ENCODE measurements around the gene RPS16.
A peak's percentile ranks its signal among the peaks of the same experiment; 100 is the strongest.
"Not testable (repeated sequence)": the region's sequence is repeated elsewhere in the genome, so short reads cannot be mapped to it uniquely, and the experiment has no call there.

Gene RPS16

DNA sequence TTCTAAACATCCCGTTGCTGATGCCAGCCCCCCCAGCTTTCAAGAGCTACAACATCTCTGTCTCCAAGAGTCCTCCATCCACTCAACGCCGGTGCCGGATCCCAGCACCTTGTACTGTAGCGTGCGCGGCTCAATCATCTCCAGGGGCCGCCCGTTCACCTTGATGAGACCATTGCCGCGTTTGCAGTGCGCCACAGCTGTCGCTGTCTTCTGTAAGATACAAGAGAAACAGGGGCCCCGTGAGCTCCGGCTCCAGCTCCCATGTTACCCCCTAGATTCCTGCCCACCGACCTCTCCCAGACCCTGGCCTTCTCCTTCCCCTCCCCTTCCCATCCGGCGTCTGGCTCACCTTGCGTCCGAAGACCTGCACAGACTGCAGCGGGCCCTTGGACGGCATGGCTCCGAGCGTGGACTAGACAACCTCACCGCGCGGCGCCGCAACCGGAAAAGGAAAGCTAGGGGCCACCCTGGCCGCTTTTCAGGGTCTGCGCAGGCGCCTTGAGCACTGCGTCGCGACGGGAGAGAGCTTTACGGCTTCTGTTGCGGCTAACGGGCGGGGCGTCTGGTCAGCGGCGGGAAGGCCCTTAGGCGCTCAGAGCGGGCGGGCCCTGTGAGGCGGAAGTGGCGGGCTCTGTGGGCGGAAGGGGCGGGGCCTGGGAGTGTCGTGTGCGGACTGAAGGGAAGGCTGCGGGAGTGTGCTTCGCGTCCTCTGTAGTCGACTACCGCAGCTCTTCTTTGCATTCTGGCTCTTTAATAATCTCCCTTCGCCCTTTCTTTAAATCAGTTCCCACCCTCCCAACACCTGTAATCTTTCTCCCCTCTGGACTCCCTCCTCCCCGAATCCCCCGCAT is at the start of gene RPS16:
RPS16 (minus strand) TSS at position 451 of the 851 bp plus-strand sequence; CDS start at position 397, 54 bp downstream.
- peak; percentile 98 for DNase-seq

DNA sequence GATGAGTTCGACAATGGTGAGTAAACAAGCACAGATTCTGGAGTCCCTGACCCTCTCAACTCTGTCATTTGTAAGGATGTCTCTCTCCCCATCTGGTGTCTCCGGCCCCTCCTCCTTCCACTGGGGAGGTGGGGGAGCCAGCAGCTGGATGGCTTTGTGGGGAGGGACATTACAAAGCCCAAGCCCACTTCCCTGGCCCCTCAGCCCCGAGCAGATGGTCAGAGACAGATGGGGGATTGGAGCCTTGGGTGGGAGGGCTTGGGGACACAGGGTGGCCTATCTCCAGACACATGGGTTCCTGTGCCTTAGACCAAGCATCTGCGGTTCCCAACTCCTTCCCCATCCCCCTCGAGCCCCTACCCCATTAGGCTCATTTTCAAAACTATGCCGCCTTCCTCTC is 47.4 kb upstream of the RPS16 start:
- DNase-seq, result no peak

DNA sequence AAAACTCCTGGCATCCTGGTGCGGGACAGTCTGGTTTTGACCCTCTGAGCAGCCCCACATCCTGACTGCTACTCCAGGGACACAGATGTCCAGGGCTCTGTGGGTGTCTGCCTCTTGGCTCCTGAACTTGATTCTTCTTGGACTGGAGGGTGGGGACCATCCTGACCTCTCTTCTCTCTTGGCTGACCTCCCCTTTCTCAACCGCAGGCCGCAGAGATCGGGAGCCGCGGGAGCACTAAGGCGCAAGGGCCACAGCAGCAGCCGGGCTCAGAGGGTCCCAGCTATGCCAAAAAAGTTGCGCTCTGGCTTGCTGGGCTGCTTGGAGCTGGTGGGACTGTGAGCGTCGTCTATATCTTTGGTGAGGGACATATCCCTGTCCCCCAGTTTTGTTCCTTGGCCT is 45.9 kb upstream of the RPS16 start:
- no peak for DNase-seq

DNA sequence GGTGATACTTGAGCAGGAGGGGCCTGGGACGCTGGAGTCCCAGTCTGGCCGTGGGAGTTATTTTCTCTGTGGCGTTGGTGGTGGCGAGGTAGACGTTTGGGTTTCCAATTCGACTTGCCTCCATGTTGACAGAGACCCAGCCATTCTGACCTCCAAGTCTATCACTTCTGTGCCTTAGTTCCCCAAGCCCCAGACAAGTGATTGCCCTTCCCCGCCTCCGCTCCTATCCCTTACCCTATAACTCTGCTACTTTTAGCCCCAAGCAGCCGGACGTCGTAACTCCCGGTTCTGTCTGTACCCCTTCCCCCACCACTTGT is 45.4 kb upstream of the RPS16 start:
- DNase-seq, result no peak

DNA sequence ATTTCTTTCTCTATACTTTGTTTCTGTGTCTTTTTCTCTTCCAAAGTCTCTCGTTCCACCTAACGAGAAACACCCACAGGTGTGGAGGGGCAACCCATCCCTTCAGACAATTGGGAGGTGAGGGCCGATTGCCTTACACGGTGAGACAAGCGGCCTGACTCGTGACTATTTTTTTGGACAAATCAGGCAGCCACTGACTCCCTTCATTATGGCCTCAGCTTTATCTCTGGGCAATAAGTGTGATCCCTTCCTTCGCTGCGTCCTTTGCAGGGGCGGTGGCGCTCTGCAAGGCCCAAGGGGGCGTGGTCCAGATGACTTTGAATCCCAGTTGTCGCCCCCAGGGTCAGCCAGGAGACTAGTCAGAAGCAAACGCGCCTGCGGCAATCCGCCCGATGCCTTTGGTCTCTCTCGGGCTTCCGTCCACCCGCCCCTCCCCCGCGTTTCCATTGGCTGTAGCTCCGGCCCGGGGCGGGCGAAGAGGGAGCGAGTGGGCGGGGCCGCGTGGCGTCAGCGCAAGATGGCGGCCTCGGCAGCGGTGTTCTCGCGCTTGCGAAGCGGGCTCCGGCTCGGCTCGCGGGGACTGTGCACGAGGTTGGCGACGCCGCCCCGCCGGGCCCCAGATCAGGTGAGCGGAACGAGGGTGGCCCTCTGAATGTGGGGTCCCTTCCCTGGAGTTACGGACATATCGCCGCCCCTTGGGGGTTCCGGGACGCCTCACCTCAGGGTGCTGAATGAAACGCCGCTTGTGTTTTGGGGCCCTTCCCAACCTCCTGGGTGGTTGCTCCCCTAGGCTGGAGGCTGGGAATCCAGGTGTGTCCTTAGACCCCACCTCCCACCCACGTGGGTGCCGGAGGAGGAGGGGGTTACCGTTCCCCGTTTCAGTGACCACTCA is 44.8 kb upstream of the RPS16 start, which contains the start of gene TIMM50:
TIMM50 (plus strand) TSS at position 502 of the 892 bp plus-strand sequence; CDS start at position 518, 16 bp downstream.
- DNase-seq, result peak; percentile 89

DNA sequence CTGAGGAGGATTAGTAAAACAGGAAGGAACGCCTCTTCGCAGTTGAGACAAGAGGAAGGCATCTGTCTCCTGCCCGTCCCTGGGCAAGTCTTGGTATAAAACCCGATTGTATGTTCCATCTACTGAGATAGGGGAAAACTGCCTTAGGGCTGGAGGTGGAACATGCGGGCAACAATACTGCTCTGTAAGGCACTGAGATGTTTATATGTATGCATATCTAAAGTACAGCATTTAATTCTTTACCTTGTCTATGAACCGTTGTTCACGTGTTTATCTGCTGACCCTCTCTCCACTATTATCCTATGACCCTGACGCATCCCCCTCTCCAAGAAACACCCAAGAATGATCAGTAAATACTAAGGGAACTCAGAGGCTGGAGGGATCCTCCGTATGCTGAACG is 44.2 kb upstream of the RPS16 start:
- DNase-seq, result no peak

DNA sequence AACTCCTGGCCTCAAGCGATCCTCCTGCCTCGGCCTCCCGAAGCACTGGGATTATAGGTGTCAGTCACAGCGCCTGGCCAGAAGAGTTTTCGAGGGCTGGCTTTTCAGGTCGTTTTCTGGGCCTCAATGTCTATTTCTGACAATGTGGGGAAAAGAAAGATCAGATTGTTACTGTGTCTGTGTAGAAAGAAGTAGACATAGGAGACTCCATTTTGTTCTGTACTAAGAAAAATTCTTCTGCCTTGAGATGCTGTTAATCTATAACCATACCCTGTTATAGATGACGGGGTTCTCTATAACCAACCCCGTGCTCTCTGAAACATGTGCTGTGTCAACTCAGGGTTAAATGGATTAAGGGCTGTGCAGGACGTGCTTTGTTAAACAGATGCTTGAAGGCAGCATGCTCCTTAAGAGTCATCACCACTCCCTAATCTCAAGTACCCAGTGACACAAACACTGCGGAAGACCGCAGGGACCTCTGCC is 43.6 kb upstream of the RPS16 start:
- DNase-seq, result not testable (repeated sequence)

DNA sequence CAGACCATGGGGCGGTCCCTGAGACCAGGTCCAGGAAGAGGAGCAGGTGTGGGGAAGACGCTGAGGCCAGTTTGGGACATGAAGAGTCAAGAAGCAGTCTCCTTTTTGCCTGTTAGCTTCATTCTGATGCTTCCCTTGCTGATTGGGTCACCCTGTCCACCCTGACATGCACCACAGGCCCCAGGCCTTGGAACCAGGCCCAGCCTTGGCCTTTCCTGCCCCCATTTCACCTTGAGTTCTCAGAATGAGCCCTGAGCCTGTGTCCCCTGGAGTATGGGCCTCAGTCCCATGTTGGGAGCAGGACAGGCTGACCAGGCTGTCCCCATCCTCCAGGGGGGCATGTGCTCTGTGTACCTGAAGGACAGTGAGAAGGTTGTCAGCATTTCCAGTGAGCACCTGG is 40.0 kb upstream of the RPS16 start:
- DNase-seq, result no peak

DNA sequence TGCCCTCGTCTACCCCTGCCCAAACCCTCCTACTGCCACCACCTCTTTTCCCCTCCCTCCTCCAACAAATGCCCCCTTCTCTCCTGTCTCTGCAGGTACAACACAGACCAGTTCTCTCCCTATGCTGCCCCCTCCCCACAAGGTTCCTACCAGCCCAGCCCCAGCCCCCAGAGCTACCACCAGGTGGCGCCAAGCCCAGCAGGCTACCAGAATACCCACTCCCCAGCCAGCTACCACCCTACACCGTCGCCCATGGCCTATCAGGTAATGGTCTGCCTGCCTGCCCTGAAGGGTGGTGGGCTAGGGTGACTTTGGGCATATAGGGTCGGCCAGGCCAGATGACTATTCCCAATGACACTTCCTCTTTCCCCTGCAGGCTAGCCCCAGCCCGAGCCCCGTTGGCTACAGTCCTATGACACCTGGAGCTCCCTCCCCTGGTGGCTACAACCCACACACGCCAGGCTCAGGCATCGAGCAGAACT is 38.4 kb upstream of the RPS16 start:
- no peak for DNase-seq

DNA sequence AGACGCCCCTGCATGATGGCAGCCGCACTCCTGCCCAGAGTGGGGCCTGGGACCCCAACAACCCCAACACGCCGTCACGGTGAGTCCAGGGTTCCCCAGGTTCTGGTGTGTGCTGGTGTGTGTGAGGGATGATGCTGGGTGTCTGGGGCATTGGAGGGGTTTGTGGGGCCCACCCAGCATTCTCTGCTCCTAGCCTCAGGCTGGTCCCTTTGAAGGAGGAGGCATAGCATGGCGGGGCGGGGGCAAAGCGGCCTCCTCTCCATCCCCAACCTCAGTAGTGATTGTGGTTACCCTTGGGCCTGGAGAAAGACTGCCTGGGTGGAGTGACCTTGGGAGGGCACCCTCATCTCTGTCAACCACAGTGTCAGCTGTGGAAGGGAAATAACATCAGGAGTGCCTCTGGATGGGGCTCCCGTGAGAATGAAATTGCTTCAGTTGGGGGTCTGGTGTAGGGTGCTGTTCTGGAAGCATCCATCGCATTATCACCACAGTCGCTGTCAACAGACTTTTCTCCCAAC is 37.8 kb upstream of the RPS16 start:
- DNase-seq, result no peak

DNA sequence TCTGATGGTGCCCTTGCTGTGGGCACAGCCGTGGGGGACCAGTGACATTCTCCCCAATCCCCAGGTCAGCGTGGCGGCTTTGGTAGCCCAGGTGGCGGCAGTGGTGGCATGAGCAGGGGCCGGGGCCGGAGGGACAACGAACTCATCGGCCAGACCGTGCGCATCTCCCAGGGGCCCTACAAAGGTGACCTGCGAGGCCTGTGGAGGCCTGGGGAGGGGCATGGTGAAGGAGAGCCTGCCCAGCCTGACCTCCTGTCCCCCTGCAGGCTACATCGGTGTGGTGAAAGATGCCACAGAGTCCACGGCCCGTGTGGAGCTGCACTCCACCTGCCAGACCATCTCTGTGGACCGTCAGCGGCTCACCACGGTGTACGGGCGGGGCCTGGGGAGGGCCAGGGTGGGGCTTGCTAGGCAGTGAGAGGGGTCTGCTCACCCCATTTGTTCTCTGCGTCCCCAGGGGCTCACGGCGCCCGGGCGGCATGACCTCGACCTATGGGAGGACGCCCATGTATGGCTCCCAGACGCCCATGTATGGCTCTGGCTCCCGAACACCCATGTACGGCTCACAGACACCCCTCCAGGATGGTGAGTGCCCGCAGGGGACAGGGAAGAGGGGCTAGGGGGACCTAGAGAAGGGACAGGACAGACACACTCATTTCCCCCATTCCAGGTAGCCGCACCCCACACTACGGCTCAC is 37.1 kb upstream of the RPS16 start:
- DNase-seq, result no peak

DNA sequence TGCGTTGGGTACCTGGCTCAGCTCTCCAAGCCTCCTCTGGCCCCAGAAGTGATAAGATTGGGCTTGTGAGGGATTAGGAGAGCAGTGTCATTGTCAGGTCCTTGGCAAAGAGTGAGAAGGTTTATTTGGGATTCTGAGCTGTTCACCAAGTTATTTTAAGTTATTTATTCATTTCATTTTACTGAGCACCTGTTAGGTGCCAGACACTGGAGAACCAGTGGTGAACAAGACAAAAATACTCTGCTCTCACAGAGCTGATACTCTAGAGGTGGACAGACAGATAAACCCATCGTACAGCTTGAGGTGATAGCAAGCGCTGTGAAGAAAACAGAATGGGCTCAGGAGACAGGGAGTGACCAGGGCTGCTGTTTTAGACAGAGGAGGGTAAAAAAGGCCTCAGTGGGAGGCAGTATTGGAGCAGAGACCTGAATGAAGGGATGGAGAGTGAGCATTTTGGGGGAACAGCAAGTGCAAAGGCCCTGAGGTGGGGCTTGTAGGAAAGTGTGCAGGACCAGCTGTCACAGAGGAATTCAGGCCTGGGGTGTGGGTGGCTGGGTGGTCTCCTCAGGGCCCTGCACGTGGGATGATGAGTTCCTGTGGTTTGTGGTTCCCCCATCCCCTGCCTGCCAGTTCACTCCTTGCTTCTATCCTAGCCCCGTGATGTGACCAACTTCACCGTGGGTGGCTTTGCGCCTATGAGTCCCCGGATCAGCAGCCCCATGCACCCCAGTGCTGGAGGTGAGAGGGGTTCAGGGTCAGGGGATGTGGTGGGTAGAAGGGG is 36.2 kb upstream of the RPS16 start:
- no peak for DNase-seq

DNA sequence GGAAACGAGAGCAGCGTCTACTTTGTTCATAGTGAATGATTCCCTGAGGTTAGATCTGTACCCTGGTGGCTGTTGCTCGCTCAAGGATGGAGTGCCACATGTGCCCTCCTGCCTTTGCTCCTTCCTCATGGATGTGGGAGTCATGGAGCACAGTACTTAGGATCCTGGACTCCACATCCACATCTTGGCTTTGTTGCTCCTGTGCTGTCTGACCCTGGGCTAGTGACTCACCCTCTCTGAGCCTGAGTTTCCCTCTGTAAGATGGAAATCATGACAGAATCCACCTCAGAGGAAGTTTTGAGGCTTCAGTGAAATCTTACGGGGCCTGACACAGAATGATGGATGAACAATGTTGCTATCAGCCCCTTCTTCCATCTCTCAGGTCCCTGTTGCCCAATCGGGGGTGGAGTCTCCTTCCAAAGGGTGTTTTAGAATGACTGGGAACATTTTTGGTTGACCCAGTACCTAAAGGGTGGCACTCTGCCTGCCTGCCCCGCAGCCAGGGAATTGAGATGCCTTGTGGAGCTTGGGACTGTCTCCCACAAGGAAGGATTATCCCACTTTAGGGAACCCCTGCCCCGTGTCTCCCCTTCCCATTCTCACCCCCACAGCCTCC is 35.1 kb upstream of the RPS16 start:
- no peak for DNase-seq

DNA sequence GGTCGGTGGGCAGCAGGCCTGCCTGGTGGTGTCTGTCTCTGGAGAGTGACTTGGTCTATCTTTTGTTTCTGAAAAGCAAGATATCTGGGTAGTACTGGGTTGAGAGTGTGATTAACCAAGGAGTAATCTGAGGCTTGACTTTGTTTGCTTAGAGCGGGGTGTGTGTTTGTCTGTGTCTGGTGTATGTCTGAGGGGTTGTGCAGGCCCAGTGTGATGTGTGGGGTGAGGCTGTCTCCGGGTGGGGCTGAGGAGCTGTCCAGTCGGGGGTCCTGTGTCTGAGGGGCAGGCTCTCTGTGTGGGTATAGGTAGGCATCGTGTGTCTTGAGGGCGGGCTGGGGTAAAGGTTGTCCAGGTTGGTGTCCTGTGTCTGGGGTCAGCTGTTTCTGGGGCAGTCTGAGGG is 33.8 kb upstream of the RPS16 start:
- no peak for DNase-seq

DNA sequence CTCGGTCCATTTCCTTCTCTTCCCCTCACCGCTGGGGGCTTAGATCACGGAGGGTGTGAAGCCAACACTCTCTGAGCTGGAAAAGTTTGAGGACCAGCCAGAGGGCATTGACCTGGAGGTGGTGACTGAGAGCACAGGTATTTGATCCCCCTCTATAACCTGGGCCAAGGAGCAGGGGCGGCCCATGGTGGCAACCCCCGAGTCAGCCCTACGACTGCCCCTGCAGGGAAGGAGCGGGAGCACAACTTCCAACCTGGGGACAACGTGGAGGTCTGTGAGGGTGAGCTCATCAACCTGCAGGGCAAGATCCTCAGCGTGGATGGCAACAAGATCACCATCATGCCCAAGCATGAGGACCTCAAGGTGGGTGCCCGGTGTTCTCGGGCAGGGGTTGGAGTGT is 33.3 kb upstream of the RPS16 start:
- DNase-seq, result no peak

DNA sequence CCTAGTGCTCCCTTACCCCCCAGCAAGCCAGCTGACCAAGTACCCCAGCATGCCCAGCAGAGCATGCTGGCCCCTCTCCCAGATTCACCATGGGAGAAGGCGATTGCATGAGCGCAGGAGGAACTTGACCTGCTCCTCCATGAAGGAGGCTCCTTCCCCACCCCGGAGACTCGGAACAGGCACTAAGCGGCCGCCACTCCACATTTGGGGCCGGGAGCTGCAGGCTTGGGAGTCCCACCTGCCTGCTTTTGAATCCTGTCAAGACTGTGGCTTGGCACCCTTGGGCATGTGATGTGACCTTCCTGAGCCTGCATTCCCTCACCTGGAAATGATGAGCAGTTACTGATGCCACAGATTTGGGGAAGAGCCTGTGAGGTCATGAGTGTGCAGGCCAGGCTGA is 32.2 kb upstream of the RPS16 start:
- no peak for DNase-seq

DNA sequence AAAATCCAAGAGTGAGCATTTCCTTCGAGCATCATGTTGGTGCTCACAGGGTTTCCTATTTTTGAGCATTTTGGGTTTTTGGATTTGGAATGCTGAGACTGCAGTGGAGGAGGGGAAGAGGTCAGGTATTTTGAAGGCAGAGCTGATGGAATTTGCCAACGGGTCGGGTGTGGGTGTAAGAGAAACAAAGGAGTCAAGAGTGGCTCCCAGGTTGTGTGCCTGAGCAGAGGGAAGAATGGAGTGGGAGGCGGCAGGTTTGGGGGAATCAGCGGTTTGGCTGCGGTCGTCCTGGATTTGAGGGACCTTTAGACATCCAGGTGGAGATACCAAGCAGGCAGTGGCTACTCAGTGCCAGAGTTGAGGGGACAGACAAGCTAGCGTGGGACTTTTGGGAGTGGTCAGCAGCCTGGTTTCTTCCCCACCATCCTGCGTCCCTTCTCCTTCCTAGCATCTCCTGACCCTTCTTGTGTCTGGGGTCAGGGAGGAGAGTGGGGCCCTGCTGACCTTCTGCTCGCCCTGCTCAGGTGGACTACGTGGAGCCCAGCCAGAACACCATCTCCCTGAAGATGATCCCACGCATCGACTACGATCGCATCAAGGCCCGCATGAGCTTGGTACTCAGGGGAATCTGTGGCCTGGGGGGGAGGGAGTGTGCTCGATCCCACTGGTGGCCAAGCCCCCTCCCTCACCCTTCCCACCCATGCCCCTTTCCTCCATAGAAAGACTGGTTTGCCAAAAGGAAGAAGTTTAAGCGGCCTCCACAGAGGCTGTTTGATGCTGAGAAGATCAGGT is 30.4 kb upstream of the RPS16 start:
- no peak for DNase-seq

DNA sequence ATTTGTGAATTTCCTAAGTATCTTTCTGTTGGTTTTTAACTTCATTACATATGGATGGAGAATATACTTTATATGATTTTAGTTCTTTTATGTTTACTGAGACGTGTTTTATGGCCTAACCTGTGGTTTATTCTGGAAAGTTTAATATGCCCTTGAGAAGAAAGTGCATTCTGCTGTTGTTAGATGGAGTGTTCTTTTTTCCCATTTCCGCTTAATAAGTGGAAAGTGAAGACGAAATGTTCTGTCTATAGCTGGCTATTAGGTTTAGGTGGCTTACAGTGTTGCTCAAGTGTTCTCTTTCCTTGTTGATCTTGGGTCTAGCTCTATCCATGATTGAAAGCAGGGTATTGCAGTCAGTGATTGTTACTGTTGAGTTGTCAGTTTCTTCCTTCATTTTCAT is 27.7 kb upstream of the RPS16 start:
- DNase-seq, result no peak

DNA sequence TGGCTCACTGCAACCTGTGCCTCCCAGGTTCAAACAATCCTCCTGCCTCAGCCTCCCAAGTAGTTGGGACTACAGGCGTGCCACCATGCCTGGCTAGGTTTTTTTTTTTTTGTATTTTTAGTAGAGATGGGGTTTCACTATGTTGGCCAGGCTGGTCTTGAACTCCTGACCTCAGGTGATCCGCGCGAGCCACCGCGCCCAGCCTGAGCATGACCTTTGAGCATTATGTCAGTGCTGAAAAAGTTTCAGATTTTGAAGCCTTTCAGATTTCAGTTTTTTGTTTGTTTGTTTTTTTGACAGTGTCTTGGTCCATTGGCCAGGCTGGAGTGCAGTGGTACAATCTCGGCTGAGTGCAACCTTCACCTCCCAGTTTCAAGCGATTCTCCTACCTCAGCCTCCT is 15.5 kb upstream of the RPS16 start:
- DNase-seq, result not testable (repeated sequence)

DNA sequence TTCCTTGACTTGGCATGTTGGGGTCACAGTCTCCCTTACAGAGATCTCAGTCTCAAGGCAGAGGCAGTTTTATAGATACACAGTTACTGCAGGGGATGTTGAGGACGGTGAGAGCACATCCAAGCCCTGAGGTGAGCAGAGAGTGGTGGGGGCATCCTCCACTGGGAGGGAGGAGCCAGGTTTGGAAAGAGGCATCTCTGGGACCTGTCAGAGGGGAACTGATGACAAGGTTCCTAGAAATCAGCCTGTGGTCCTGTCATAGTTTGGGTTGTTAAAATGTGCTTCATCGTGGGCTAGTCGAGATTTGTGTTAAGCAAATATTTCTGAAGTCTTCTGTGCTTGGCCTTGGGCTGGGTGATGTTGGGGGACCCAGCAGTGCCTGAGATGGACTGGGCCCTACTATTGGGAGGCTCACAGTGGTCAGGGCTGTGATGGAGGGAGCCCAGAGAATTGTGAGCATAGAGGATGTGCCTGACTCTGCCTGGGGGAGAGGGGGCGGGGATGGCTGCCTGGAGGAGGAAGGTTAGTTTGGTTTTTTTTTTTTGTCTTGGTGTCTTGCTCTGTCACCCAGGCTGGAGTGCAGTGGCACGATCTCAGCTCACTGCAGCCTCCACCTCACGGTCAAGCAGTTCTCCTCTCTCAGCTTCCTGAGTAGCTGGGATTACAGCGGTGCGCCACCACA is 13.5 kb upstream of the RPS16 start:
- DNase-seq, result no peak
